HG03064 (cell line): Measurements from ENCODE around the gene PNMA8C.
"Not testable (repeated sequence)": the region's sequence is repeated elsewhere in the genome, so short reads cannot be mapped to it uniquely, and the experiment has no call there.

Experiments used
- ATAC-seq: cut with Tn5 transposase; IDR thresholded peaks from one replicate; pipeline ENCODE4 v1.9.1; 2021; ENCODE audit warnings: low read depth; ENCODE audit not compliant: unreplicated experiment

Gene PNMA8C

GRCh38 chr19:46412650-46413261, 16.0 kb downstream of the PNMA8C start:
- no peak for ATAC-seq

GRCh38 chr19:46411925-46412649, 16.6 kb downstream of the PNMA8C start:
- no peak for ATAC-seq

- ATAC-seq = no peak
Measured at GRCh38 chr19:46411088-46411924, 17.4 kb downstream of the PNMA8C start.

- ATAC-seq = no peak
Measured at GRCh38 chr19:46410205-46411087, 18.3 kb downstream of the PNMA8C start.

- ATAC-seq = no peak
Measured at GRCh38 chr19:46409191-46409590, 19.5 kb downstream of the PNMA8C start.

- ATAC-seq = no peak
Measured at GRCh38 chr19:46408664-46409039, 20.1 kb downstream of the PNMA8C start.

GRCh38 chr19:46407856-46408663, 20.7 kb downstream of the PNMA8C start:
- no peak for ATAC-seq

- ATAC-seq = no peak
Measured at GRCh38 chr19:46406976-46407375, 21.8 kb downstream of the PNMA8C start.

- ATAC-seq = no peak
Measured at GRCh38 chr19:46404753-46405468, 23.8 kb downstream of the PNMA8C start.

GRCh38 chr19:46404055-46404752, 24.5 kb downstream of the PNMA8C start:
- ATAC-seq = no peak

- ATAC-seq = no peak
Measured at GRCh38 chr19:46402725-46403124, 26.0 kb downstream of the PNMA8C start.

GRCh38 chr19:46397801-46398479, 30.8 kb downstream of the PNMA8C start:
- ATAC-seq = not testable (repeated sequence)

GRCh38 chr19:46394402-46394797, 34.3 kb downstream of the PNMA8C start:
- no peak for ATAC-seq

GRCh38 chr19:46393456-46394401, 35.0 kb downstream of the PNMA8C start:
- no peak for ATAC-seq

- no peak for ATAC-seq
Measured at GRCh38 chr19:46392837-46393236, 35.9 kb downstream of the PNMA8C start.

GRCh38 chr19:46392252-46392801, 36.4 kb downstream of the PNMA8C start:
- ATAC-seq = no peak
